Measurements from ENCODE around the gene PTPRN2. TPM values are rescaled to one million over a fixed set of nuclear protein-coding genes. Genes with fewer than 3 reads are reported as not detected.

PTPRN2 gene
- total RNA-seq, 1 donor from 2014 or later = 32.2 TPM

- DNase-seq (ENCODE audit: low read depth, low spot score) = no peak
- TF ChIP-seq, protein P1, sequence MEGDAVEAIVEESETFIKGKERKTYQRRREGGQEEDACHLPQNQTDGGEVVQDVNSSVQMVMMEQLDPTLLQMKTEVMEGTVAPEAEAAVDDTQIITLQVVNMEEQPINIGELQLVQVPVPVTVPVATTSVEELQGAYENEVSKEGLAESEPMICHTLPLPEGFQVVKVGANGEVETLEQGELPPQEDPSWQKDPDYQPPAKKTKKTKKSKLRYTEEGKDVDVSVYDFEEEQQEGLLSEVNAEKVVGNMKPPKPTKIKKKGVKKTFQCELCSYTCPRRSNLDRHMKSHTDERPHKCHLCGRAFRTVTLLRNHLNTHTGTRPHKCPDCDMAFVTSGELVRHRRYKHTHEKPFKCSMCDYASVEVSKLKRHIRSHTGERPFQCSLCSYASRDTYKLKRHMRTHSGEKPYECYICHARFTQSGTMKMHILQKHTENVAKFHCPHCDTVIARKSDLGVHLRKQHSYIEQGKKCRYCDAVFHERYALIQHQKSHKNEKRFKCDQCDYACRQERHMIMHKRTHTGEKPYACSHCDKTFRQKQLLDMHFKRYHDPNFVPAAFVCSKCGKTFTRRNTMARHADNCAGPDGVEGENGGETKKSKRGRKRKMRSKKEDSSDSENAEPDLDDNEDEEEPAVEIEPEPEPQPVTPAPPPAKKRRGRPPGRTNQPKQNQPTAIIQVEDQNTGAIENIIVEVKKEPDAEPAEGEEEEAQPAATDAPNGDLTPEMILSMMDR (conservative IDR thresholded peaks at IDR 0.05) = no peak
- Mint-ChIP-seq H3K27me3 (ENCODE audit: low read depth) (no peaks in the 10 kb centered on the region), H3K9me3 (peaks cover 13% of the 10 kb centered on the region), H3K4me1 (peaks cover 20% of the 10 kb centered on the region), H3K27ac (ENCODE audit: unreplicated experiment) (no peak overlapping the region), H3K36me3 (ENCODE audit: low read depth) (peaks cover 10% of the 10 kb centered on the region), H3K4me3 (no peak overlapping the region)
Observed at GRCh38 chr7:158043551-158044481, 543.8 kb downstream of the PTPRN2 start.

GRCh38 chr7:158042156-158042880, 545.3 kb downstream of the PTPRN2 start:
- H3K36me3 Mint-ChIP-seq (ENCODE audit: low read depth) = peaks cover 13% of the 10 kb centered on the region
- H3K4me3 Mint-ChIP-seq = no peak overlapping the region
- H3K27me3 Mint-ChIP-seq (ENCODE audit: low read depth) = no peaks in the 10 kb centered on the region

DNA sequence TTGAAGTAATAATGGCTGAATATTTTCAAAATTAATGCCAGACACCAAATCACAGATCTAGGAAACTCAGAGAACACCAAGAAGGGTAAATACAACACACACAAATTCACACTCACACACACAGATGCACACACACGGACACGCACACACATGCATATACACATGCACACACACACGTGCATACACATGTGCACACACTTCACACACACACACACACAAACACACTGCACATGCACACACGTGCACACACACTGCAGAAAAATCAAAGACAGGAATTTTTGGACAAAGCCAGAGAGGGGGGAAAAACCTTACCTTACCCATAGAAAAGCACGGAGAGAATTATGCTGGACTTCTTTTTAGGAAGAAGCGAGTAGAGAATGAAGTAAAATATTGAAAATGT, 547.4 kb downstream of the PTPRN2 start:
- Mint-ChIP-seq H3K27ac (ENCODE audit: unreplicated experiment) (no peak overlapping the region), H3K9me3 (peaks cover 16% of the 10 kb centered on the region), H3K27me3 (ENCODE audit: low read depth) (no peaks in the 10 kb centered on the region), H3K4me1 (peaks cover 20% of the 10 kb centered on the region), H3K4me3 (no peak overlapping the region), H3K36me3 (ENCODE audit: low read depth) (peaks cover 13% of the 10 kb centered on the region)
- DNase-seq (ENCODE audit: low read depth, low spot score) = no peak
- TF ChIP-seq, protein P1 (conservative IDR thresholded peaks at IDR 0.05) = no peak

More at GRCh38 chr7:158042156-158042880, 545.3 kb downstream of the PTPRN2 start:
- H3K27ac Mint-ChIP-seq (ENCODE audit: unreplicated experiment) = no peak overlapping the region
- peaks cover 16% of the 10 kb centered on the region for H3K9me3 Mint-ChIP-seq
- peaks cover 20% of the 10 kb centered on the region for H3K4me1 Mint-ChIP-seq
- TF ChIP-seq, protein P1 (conservative IDR thresholded peaks at IDR 0.05) = no peak
- no peak for DNase-seq (ENCODE audit: low read depth, low spot score)

DNA sequence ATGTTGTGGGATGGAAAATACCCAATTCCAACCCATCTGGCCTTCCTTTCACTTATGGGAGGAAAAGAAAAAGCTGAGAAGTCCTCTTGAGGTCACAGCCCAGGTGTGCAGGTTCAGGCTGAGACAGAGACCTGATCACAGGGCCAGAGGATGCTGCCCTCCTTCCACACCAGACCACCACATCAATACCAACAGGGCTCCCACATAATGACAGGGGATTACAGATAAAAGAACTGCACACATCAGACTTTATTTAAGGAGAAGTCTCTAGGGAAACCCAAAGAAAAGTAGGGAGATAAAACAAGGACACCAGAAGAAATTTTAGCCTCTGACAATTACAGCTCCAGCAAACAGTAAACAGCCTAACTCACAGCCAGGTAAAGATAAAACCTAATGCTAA, 548.4 kb downstream of the PTPRN2 start:
- Mint-ChIP-seq H3K4me1 (peaks cover 12% of the 10 kb centered on the region), H3K27ac (ENCODE audit: unreplicated experiment) (no peak overlapping the region), H3K9me3 (peaks cover 16% of the 10 kb centered on the region), H3K4me3 (no peak overlapping the region), H3K27me3 (ENCODE audit: low read depth) (no peaks in the 10 kb centered on the region), H3K36me3 (ENCODE audit: low read depth) (peaks cover 13% of the 10 kb centered on the region)
- TF ChIP-seq, protein P1 (conservative IDR thresholded peaks at IDR 0.05) = no peak
- no peak for DNase-seq (ENCODE audit: low read depth, low spot score)

DNA sequence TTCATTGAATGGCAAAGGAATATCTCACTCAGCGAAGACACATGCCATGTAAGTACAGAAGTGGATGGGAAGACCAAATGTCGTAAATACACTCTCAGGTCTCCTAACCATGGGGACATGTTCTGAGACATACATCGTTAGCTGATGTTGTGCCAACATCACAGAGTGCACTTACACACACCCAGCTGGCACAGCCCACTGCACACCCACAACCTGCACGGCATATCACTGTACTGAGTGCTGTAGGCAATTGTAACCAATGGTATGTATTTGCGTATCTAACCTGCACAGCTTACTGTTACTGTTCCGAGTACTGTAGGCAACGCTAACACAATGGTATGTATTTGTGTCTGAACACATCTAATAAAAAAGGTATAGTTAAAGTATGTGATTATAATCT, 550.4 kb downstream of the PTPRN2 start:
- peaks cover 15% of the 10 kb centered on the region for H3K36me3 Mint-ChIP-seq (ENCODE audit: low read depth)
- no peak overlapping the region for H3K27ac Mint-ChIP-seq (ENCODE audit: unreplicated experiment)
- peaks cover 11% of the 10 kb centered on the region for H3K4me1 Mint-ChIP-seq
- no peak overlapping the region for H3K4me3 Mint-ChIP-seq
- no peaks in the 10 kb centered on the region for H3K27me3 Mint-ChIP-seq (ENCODE audit: low read depth)
- DNase-seq (ENCODE audit: low read depth, low spot score) = no peak
- peaks cover 18% of the 10 kb centered on the region for H3K9me3 Mint-ChIP-seq
- TF ChIP-seq, protein P1 (conservative IDR thresholded peaks at IDR 0.05) = no peak
